Measurements from ENCODE around the gene UNC45A. TPM values are rescaled to one million over a fixed set of nuclear protein-coding genes. Genes with fewer than 3 reads are reported as not detected.

The UNC45A gene
- total and polyA plus RNA-seq, 2 of the 13 experiments (the other 11 are each of a cell fraction or from before 2014, with no cell fraction given) = 33.8 to 39.7 TPM

GRCh38 chr15:90970274-90970673, 35.2 kb downstream of the UNC45A start:
- in situ Hi-C loops (cut with HindIII; ENCODE audit: extremely low pct_ligation_motif_present, low pct_unique_long_range_greater_than_20kb) (no loop called here), intact Hi-C loops (cut with micrococcal nuclease; ENCODE audit: unreplicated experiment) (no loop called here)
- ChIA-PET CTCF (ENCODE audit: low intra/inter-chr PET ratio, low total read pairs) (no interaction called here), POLR2A (no interaction called here)
- H2AFZ ChIP-seq (ENCODE audit: low read length) = no peak overlapping the region
- no peak overlapping the region for H3K27ac ChIP-seq (ENCODE audit: extremely low read length, insufficient read depth, low read length)
- no peak overlapping the region for H3K4me2 ChIP-seq (ENCODE audit: low read depth, low read length)
- H3K27me3 ChIP-seq (ENCODE audit: control insufficient read depth in 1 of 2, insufficient read depth in 2 of 2, low read length in 2 of 2) = no peaks in the 10 kb centered on the region
- no peak overlapping the region for H3K4me3 ChIP-seq (replicated peaks in 1 of 3; ENCODE audit: insufficient read depth in 1 of 3, low read depth in 2 of 3, low read length in 3 of 3)
- no peaks in the 10 kb centered on the region; the same call in 1 of the 2 replicates for H4K20me1 ChIP-seq (ENCODE audit: insufficient read depth, low read length)
- H3K4me1 ChIP-seq (ENCODE audit: insufficient read depth, low read length) = no peaks in the 10 kb centered on the region
- 97% methylated on average over 7 of the region's 7 CpGs for WGBS (ENCODE audit: low lambda C conversion rate)
- FAIRE-seq = no peak
- H3K9me3 ChIP-seq (ENCODE audit: low read length) = no peaks in the 10 kb centered on the region
- H3K36me3 ChIP-seq (replicated peaks in 1 of 2; ENCODE audit: control insufficient read depth in 1 of 2, insufficient read depth in 2 of 2, low read length in 2 of 2) = peaks cover 24 to 75% of the 10 kb centered on the region in 2 experiments
- H3K79me2 ChIP-seq (ENCODE audit: insufficient read depth, low read length) = no peaks in the 10 kb centered on the region
- no peak for DNase-seq (ENCODE audit: low spot score)
- ATAC-seq = no peak
- BruUV-seq (replicated peaks) = no TSS peak
- no peak overlapping the region for H3K9ac ChIP-seq (ENCODE audit: insufficient read depth, low read depth, low read length)
- TF ChIP-seq ZNF496 (CRISPR knock-in tag; IDR thresholded peaks at IDR 0.05; ENCODE audit: insufficient replicate concordance) = no peak
- TF ChIP-seq ZNF782 (CRISPR knock-in tag; IDR thresholded peaks at IDR 0.05; ENCODE audit: borderline replicate concordance) = no peak
- no peak for TF ChIP-seq U2AF2 (IDR thresholded peaks at IDR 0.05; ENCODE audit: low read depth, low read length)
- TF ChIP-seq ZNF775 (CRISPR knock-in tag; IDR thresholded peaks at IDR 0.05; ENCODE audit: borderline replicate concordance) = no peak
- TF ChIP-seq, protein P1, sequence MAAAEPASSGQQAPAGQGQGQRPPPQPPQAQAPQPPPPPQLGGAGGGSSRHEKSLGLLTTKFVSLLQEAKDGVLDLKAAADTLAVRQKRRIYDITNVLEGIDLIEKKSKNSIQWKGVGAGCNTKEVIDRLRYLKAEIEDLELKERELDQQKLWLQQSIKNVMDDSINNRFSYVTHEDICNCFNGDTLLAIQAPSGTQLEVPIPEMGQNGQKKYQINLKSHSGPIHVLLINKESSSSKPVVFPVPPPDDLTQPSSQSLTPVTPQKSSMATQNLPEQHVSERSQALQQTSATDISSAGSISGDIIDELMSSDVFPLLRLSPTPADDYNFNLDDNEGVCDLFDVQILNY (CRISPR knock-in tag; conservative IDR thresholded peaks at IDR 0.05) = no peak
- TF ChIP-seq, protein P2, sequence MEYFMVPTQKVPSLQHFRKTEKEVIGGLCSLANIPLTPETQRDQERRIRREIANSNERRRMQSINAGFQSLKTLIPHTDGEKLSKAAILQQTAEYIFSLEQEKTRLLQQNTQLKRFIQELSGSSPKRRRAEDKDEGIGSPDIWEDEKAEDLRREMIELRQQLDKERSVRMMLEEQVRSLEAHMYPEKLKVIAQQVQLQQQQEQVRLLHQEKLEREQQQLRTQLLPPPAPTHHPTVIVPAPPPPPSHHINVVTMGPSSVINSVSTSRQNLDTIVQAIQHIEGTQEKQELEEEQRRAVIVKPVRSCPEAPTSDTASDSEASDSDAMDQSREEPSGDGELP (IDR thresholded peaks at IDR 0.05; ENCODE audit: borderline replicate concordance, low read depth) = no peak
- TF ChIP-seq TFE3 (CRISPR knock-in tag; IDR thresholded peaks at IDR 0.05) = no peak
- no peak for TF ChIP-seq ZNF550 (CRISPR knock-in tag; IDR thresholded peaks at IDR 0.05; ENCODE audit: borderline replicate concordance)
- no peak for TF ChIP-seq ZC3H13 (CRISPR knock-in tag; IDR thresholded peaks at IDR 0.05)
- no peak for TF ChIP-seq HNRNPUL1 (IDR thresholded peaks at IDR 0.05; ENCODE audit: low read depth, low read length)
- no peak for TF ChIP-seq ETS1 (CRISPR knock-in tag; IDR thresholded peaks at IDR 0.05)
- no peak for TF ChIP-seq SRSF1 (optimal IDR thresholded peaks at IDR 0.05; ENCODE audit: low read depth, low read length)
- TF ChIP-seq SMAD1 (CRISPR knock-in tag; IDR thresholded peaks at IDR 0.05; ENCODE audit: borderline replicate concordance, low read depth) = no peak
- TF ChIP-seq ETV5 (CRISPR knock-in tag; IDR thresholded peaks at IDR 0.05; ENCODE audit: borderline replicate concordance) = no peak
- no peak for TF ChIP-seq ZBTB42 (CRISPR knock-in tag; IDR thresholded peaks at IDR 0.05)
- no peak for TF ChIP-seq TOE1 (CRISPR knock-in tag; IDR thresholded peaks at IDR 0.05)
- no peak for TF ChIP-seq PBX3 (CRISPR knock-in tag; IDR thresholded peaks at IDR 0.05; ENCODE audit: borderline replicate concordance)
- TF ChIP-seq NRL (CRISPR knock-in tag; IDR thresholded peaks at IDR 0.05; ENCODE audit: borderline replicate concordance) = no peak

Data from HepG2 (cell line).